Hematopoietic multipotent progenitor cell treated with erythropoietin and hydrocortisone succinate and interleukin-3 and kit ligand, for 6 days (in vitro differentiated cells): ENCODE data around the gene TNFRSF11A.

Experiments
- DNase-seq: peaks from one replicate; pipeline ENCODE4 v3.0.0-alpha.2; 2015

The TNFRSF11A gene

DNA sequence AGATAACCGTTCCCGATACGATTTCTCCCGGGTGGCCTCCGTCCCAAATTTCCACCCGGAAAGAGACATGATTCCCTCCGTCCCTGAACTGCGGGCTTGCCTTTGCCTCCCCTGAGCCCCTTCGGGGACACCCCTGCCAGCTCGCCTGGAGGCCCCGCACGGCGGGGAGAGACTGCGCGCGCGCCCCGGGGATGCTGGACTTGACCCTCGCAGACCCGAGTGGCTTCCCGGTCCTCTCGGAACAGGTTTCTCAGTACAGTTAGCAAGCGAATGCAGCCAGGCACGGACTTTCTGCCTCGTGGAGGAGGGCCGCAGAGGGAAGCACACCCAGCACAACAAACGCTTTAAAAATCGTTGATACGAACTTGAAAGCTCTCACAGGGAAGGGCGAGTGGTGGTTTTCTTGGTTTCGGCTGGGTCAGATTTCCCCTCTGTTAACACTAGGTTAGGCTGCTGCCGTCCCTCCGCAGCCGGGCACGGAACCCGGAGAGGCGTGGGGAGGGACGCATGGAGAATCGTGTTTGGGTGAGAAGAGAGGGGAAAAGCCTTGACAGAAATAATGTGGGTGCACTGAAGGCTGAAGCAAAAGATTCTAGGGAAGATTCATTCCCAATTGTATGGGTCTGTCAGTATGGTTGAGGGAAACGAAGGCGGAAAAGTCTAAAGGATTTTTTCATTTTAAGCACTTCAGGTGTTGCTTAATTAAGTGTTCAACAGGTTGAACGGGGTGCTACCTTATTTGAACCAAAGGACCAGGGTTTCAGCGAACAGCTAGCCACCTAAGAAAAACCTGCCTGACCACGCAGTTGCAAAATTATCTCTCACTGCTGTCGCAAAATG is 916 bp downstream of the TNFRSF11A start:
- DNase-seq: peak; percentile 43

DNA sequence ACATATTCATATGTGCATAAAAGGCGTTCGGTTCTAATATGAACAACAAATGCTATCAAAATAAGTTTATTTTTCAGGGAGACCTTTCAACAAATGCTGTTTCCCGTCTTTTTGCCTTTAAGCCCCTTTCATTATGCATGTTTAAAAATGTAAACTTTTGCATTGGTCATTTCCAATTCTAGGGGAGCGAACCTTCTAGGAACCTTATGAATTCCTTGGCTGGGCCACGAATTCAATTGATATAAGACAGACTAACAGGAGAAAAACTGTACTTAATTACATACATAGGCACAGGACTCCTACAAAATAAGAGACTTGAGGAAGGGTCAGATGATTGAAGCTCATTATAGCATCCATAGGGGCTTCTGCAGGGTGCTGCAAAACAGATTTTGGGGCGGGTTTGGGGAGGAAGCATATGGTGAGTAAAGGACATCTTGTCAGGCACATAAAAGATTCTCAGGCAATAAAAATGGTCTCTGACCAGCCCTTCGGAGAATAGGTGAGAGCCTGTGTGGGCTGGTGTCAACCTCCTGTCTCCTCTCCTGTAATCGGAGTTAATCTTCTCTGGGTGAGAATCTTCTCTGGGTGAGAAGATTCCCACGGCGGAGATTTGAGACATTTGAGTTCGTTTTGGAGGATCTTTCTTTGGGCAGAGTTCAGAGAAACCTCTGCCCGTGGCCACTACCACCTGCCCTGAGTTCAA is 1.7 kb downstream of the TNFRSF11A start:
- no peak for DNase-seq

DNA sequence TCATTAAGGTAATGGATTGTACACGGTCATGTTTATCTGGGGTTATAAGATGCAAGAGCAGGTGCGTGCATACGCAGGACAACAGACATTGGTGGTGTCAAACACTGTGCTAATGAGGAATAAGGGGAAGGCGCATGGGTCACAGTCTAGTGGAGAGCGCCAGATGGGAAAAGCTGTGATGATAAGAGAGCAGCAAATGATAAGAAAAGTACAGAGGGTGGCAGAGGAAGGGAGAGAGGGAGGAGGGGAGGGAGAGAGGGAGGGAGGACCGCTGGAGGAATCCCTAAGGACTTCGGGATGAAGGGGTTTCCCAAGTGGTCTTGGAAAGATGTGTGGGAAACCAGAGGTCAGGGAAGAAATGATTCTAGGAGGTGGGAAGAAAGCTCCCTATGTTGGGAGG is 2.9 kb downstream of the TNFRSF11A start:
- DNase-seq: no peak

DNA sequence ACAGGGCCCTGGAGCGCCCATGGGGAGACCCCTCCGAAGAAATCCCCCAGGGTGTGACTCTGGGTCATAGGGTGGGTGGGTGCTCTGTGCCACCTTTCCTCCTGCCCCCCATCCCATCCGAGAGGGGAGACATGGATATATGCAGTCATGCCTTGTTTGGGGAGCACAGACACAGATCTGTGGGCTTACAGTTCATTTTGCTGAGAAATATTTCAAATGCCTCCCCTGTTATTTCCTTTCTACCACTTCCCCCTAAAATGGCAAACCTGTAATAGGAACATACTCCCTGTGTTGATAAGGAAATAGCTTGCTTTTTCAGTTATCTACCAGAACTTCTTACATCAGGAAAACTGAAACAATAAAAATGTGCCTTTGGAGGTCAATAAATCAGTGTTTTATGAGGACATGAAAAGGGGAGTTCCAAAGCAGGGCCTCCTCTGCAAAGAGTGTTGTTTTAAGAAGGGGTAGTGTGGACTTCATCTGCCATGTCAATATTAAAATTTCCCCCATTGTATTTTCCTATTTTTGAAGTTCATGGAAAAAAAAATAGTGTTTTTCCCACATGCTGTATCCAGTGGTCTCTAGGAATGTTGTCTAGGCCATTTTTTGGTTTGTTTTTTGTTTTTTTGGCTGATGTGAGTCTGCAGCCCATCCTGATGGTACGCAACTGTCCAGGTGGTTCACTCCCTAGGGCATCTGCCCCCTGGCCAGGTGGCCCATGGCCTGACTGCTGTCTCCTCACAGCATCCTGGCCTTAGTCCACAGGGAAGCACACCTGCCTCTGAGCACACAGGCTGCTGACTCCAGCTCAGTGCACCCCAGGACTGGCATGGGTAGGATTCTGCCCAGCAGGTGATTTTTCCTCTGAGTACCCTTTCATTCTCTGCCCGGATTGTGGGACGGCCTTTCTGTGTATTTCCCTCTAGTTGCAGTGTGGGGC is 3.7 kb downstream of the TNFRSF11A start:
- no peak for DNase-seq

DNA sequence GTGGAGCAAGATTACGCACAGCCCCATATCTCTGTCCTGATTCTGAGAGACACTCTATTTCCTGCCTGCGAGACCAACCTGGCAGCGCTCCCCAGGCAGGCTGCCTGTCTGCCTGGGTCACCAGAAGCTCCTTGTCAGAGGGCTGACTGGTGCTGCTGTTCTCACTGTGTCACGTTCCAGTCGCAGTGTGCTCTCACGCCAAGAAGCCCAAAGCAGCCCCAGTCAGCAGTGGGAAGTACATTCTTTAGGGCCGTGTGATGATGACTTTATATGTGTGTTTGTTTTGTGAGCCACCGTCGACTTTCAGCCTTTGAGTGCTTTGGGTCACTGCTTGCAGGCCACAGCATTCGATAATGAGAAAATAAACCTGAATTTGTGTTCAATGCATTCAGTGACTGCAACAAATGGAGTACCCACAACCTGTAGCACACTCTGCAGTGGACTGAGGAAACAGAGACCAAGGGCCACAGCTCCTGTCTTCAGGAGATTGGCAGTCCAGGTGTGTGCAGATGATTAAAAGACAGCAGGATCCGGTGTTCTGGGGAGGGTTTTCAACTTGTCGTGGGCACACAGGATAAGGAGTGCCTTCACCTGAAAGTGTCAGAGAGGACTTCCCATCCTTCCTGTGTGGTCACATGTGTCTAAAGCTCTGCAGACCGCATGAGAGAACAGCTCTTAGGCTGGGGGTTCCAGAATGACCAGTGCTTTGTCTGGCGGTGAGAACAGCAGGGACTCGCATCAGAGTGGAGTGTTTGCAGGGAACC is 4.8 kb downstream of the TNFRSF11A start:
- DNase-seq: peak; percentile 57

DNA sequence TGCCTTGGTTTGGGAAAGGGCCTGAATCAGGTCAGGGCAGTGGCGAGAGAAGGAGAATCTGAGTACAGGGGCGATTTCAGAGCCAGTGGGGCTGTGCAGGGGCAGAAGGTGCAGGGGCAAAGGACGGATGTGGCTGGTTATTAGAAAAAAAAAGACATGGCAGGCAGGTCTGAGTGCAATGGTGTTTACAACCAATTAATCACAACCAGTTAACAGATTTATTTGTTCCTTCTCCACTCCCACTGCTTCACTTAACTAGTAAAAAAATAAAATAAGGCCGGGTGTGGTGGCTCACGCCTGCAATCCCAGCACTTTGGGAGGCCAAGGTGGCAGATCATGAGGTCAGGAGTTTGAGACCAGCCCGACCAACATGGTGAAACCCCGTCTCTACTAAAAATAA is 5.5 kb downstream of the TNFRSF11A start:
- DNase-seq: no peak

DNA sequence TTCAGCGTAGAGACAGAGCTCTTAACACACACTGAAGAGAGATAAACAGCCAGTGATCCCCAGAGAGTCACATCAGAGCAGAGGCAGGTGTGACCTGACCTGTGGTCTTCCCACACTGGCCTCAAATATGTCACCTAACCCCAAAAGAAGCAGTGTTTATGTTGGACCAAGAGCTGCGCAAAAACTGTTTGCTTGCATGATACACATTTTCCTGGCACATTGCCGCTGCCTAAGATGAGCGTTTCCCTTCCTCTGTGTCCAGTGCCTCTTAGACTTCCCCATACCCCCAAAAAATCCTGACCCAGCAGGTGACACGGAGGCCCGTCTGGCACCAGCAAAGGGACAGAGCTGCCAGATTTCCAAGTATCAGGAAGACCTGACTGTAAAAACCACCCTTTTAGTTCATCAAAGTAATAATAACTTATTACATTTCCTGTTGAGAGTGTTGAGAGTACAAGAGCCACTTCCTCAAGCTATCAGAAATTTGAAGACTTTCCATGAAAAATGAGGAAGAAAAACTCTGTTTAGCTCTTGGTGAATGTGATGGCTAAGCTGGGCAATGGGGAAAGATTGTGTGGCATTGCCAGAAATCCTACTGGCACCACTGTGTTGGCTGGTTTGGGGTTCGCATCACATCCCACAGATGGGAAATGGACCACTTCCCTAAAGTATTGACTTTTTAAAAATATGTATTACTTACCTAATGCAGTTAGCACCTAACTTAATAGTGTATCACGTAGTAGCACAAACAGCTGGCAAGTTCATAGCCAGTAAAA is 6.7 kb downstream of the TNFRSF11A start:
- DNase-seq: no peak

DNA sequence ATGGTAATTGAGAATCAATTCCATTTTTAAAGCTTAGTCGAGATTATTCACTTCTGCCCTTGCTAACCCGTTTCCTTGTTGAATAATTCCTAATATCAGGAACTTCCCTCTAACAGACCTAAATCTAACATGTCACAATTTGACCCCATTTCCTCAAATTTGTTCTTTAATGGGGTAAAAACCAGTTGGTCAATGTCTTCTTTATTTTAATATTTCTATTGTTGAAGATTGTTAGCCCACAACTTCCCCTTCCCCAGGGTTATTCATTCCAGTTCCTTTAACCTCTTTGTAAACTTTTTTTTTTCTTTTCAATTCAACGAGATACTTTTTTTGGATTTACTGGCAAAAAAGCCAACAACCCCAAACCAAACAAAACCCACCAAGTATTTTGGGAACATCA is 7.3 kb downstream of the TNFRSF11A start:
- DNase-seq: no peak

DNA sequence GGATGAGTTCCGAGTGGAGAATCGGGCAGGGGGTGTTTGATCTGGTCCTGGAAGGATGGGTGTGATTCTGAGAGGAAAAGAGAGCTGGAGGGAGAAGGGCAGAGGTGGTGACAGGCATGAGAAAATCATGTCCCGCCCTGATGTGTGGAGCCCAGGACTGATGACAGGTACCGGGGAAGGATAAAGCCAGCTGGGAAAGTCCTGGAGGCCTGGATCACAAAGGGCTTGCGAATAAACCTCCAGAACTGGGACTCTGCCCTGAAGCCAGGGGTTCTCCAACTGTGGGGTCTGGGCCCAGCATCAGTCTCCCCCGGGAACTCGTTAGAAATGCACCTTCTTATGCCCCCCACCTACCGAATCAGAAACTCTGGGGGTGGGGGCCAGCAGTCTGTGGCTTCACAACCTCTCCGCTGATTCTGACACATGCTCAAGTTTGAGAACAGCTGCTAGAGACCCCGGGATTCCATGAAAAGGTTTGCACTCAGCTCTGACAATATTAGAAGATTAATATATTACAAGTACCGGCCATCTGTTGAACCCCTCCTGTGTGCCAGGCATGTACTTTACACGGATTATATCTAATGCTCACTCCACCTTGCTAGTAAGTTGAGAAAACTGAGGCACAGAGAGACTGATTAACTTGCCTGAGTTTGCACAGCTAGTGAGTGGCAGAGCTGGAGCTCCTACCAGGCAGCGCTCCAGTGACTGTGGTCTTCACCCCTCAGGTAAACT is 8.0 kb downstream of the TNFRSF11A start:
- DNase-seq: no peak

DNA sequence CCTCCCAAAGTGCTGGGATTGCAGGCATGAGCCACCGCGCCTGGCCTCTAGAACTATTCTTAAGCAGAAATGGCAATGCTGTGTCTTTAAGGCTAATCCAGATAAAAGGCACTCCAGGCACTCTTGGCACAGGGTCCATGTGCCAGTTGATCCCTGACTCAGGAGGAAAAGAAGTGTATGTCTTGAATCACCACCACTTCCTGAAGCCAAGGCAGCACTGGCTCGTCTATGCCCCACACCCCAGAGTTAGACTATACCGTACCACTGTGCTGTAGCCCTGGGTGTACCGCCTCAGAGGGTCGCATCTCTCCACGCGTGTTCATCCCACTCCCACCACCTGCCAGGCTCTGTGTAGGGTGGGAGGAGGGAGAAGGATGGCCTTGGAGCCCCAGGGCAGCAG is 9.0 kb downstream of the TNFRSF11A start:
- DNase-seq: no peak

DNA sequence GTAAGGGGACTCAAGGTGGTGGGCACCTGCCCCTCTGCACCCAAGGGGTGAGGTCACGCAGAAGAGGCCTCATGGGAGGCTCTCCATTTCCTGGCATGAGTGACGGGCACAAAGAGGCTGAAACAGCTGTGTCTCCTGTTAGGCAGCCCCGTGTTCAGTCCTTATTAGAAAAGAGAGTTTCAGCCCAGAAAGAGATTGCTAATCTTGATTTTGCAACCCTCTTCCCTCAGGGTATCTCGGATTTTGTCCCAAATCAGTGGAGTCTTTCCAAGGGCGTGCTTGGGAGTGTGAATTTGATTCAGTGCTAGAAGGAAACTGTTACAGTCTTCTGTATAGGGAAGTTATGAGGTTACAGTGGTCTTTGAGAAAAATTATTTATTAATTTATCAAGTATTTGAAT is 10.4 kb downstream of the TNFRSF11A start:
- no peak for DNase-seq

DNA sequence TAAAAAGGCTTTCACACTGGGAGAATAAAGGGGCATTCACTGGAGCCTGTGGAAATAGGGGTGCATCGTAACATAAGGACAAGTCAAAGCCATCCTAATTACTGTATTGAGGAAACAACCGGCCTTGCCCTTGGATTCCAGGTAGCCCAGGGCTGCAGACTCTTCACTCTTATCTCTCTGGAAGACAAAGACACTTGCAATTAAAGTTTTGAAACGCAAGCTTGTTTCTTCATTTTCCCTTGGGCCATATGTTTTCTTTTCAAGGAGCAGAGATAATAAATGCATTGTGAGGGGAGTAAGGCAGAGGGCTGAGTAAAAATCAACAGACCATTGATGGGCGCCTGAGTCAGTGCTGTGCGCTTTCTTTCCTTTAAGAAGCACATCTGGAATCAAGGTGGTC is 11.5 kb downstream of the TNFRSF11A start:
- no peak for DNase-seq

DNA sequence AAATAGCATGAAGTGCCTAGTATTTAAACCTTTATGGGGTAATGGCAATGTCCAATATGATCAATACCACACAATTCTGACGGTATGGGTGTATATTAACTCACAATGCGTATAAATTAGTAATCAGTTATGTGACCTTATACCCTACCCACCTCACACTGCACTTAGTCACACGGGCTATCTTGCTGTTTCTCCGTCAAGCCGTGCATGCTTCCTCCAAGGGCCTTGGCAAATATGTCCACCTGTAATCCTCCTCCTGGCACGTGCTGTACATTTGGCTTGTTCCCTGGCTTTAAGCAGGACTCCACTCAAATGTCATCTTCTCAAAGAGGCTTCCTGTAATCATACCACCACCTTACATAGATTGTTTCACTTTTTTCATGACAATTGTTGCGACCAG is 12.2 kb downstream of the TNFRSF11A start:
- DNase-seq: no peak

DNA sequence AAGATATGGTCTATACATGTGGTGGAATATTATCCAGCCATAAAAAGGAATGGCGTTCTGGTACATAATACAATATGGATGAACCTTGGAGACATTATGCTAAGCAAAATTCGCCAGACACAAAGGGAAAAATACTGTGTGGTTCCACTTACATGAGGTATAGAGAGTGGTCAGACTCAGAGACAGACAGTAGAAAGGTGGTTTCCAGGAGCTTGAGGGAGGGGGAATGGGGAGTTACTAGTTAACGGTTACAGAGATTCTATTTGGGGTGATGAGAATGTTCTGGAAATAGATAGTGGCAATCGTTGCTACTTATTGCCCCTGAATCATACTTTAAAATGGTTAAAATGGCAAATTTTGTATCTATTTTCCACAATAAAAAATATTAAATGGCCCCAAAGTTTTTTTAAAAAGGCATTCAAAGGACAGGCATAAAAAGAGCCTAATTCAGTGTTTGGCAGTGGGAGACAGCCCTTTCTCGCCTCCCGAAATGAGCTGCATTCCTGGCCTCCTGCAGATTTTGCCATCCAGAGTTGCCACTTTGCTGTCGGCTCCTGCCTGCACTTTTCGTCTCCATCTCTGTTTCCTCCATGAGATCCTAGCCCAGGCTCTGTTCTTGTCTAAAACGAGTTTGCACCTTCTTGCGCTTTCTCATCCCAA is 13.5 kb downstream of the TNFRSF11A start:
- no peak for DNase-seq

DNA sequence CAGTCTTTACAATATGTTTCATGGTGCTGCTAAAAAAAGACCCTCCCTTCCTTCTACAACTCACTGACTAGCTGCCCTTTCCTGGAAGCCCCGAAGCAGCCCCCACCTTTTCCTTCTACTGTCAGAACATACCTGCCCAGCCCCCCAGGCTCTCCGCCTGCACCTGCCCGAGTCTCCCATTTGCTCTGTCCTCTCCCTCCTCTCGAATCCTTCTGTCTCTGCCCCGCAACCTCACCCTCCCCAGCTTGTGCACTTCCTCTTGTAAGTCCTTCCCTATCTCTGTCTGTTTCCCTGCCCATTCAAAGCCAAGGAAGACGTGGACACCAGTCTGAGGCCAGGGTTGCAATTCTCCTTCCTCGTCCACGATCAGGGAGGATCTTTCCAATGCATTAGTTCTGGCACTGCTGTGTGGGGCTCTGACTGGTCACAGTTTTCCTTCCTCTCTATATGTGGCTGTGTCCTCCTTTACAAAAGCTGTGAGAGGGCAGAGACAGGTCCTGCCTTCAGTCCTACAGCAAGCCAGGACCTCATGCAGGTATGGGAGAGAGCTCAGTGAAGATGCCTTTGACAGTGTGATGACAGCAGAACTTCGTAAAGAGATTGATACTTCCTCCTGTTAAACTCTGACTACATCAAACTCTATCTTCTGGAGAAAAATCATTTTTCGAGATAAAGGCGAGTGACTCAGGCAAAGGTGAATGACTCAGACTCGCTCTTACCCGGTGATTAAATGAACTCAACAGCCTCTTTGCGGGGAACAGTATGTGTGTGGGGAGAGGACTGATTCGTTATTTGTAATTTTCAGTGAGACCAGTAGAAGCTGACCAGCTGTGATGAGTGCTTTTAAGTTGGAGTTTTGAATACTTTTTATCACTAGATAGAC is 14.2 kb downstream of the TNFRSF11A start:
- no peak for DNase-seq

DNA sequence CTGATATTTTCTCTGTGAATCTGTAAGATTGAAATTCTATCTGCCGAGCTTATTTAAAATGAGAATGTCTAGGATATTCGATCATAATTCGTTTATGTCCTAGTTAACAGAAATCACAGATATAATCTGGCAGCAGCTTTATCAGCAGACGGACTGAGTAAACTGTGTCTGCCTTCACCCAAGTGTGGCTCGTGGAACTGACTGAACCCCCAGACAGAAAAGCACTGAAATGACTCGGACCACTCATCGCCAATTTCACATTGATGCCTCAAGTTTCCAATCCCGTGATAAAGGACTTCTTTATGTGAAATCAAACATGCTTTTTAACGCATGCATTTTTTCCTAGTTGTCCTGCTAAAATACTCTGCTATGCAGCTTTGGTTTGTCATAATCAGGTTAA is 15.9 kb downstream of the TNFRSF11A start:
- DNase-seq: no peak

DNA sequence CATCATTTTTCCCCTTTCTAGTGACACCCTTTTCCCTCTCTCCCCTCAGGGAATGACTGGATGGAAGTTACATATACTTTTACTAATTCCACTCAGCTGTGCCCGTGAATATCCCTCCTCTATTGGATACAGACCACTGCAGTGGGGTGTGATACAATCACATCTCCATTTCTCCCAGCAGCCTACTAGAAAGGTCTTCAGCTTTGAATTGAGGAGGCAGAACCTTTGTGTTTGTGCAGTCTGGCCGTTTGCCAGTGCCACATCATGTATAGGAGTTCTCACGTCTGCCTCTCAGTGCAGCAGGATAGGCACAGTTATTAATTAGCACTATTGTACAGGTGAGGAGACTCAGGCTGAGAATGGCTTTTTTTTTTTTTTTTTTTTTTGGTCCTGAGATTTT is 16.4 kb downstream of the TNFRSF11A start:
- DNase-seq: no peak

DNA sequence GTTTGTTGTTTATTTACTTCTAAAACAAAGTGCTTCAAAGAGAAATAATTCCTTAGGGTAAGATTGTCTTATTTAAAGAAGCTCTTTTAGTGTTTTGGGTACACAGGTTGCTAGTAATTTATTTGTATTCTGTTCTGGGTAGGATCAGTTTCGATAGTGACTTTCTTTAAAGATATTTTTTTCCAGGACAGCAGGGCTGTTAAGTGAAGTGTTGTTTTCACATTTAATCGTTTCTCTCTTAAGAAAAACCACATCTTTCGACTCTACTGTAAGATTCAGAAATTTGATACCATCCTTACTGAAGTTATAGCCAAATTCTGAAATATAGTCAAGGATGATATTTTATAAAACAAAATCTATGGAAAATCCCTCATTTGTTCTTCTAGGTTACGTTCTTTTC is 17.8 kb downstream of the TNFRSF11A start:
- no peak for DNase-seq

DNA sequence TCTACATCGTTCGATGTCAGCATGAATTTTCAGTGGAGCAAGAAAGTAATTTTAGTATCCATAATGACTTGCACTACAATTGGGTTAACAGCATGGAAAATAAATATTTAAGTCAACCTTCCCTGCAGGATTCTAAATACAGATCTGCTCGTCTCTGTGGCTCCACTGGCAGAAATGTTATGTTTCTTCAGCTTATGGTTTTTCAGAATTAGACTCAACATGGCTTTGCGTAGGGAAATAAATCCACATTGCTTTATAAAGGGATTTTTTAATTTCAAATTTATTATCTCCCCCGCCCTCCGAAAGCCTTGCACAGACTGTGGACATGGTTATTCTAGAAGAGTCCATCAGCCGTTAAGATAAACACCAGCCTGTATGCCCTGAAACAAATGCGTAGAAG is 18.2 kb downstream of the TNFRSF11A start:
- DNase-seq: no peak
